GM12873 (cell line): ENCODE data around the gene SLC35F4.

Experiments
- CTCF ChIP-seq: IDR thresholded peaks from 2 replicates; pipeline ENCODE4 v1.5.1; 2012; ENCODE audit warnings: low read depth, mild to moderate bottlenecking, moderate library complexity, low read length, control low read depth; ENCODE audit not compliant: insufficient read depth; ENCODE audit errors: missing control alignments

The SLC35F4 gene

GRCh38 chr14:57567220-57567619 is 298.7 kb downstream of the SLC35F4 start:
- TF ChIP-seq CTCF: no peak

- TF ChIP-seq CTCF: no peak
Measured at GRCh38 chr14:57560681-57561080, 305.2 kb downstream of the SLC35F4 start.

- TF ChIP-seq CTCF: no peak
Measured at GRCh38 chr14:57559576-57559975, 306.3 kb downstream of the SLC35F4 start.

- TF ChIP-seq CTCF: no peak
Measured at GRCh38 chr14:57549765-57550420, 316.0 kb downstream of the SLC35F4 start.

- TF ChIP-seq CTCF: no peak
Measured at GRCh38 chr14:57549016-57549564, 316.8 kb downstream of the SLC35F4 start.

GRCh38 chr14:57547131-57547530 is 318.8 kb downstream of the SLC35F4 start:
- no peak for TF ChIP-seq CTCF

- peak; percentile 66 for TF ChIP-seq CTCF
Measured at GRCh38 chr14:57533214-57533613, 332.7 kb downstream of the SLC35F4 start.
